ENCODE measurements around the gene NPAS3.

The NPAS3 gene

DNA sequence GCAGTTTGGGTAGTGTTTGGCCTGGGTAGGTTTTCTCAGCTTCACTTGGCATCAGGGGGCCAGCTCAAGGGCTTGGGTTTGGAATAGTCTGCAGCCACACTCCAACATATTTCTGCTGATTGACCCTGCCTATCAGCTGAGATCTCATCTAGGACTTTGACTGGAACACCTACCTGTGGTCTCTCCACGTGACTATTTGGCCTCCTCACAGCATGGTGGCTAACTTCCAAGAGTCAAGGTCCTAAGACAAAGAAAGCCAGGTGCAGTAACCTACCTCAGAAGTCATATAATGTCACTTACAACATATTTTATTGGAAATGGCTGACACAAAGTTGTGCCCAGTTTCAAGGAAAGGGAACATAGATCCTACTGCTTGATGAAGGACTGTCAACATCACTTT, 531.2 kb downstream of the NPAS3 start:
- POLR2A ChIA-PET: no interaction called here

DNA sequence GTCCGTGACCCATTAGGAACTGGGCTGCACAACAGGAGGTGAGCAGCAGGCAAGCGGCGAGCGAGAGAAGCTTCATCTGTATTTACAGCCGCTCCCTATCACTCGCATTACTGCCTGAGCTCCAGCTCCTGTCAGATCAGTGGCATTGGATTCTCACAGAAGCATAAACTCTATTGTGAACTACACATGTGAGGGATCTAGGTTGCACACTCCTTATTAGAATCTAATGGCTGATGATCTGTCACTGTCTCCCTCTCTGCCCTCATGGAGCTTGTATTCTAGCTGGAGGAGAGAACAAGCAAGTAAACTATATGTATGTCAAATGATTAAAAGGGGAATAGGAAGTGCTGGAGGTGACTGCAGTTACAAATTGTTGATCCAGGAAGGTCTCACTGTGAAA, 533.1 kb downstream of the NPAS3 start:
- Histone ChIP-seq H3K27ac (ENCODE audit: extremely low read depth, low read depth, low read length) (no peak overlapping the region), H3K4me1 (ENCODE audit: control insufficient read depth, insufficient read depth, low read length) (no peaks in the 10 kb centered on the region), H3K36me3 (ENCODE audit: control insufficient read depth in 2 of 2, insufficient read depth in 1 of 2, low read length in 2 of 2) (no peaks in the 10 kb centered on the region), H3K9me3 (ENCODE audit: control insufficient read depth, insufficient read depth, low read depth, low read length) (no peaks in the 10 kb centered on the region), H3K4me3 (ENCODE audit: low read depth, low read length) (no peak overlapping the region)
- TF ChIP-seq ZFP69B (tag by site-specific recombination; IDR thresholded peaks at IDR 0.05) (no peak), ZNF10 (tag by site-specific recombination; IDR thresholded peaks at IDR 0.05) (no peak), ZNF610 (tag by site-specific recombination; IDR thresholded peaks at IDR 0.05; ENCODE audit: borderline replicate concordance) (peak; percentile 36; the same call in 1 of the 2 replicates)
- ChIA-PET CTCF (no interaction called here), POLR2A (no interaction called here)

More for the DNA sequence above, 531.2 kb downstream of the NPAS3 start:
- no peak overlapping the region for H3K27ac ChIP-seq (ENCODE audit: extremely low read depth, low read depth, low read length)
- H3K36me3 ChIP-seq (ENCODE audit: control insufficient read depth in 2 of 2, insufficient read depth in 1 of 2, low read length in 2 of 2): no peaks in the 10 kb centered on the region
- CTCF ChIA-PET: no interaction called here
- H3K4me1 ChIP-seq (ENCODE audit: control insufficient read depth, insufficient read depth, low read length): no peaks in the 10 kb centered on the region
- TF ChIP-seq, protein P1, sequence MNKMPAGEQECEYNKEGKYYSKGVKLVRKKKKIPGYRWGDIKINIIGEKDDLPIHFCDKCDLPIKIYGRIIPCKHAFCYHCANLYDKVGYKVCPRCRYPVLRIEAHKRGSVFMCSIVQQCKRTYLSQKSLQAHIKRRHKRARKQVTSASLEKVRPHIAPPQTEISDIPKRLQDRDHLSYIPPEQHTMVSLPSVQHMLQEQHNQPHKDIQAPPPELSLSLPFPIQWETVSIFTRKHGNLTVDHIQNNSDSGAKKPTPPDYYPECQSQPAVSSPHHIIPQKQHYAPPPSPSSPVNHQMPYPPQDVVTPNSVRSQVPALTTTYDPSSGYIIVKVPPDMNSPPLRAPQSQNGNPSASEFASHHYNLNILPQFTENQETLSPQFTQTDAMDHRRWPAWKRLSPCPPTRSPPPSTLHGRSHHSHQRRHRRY (tag by site-specific recombination; IDR thresholded peaks at IDR 0.05): no peak
- TF ChIP-seq ZBTB21 (tag by site-specific recombination; IDR thresholded peaks at IDR 0.05): no peak
- TF ChIP-seq ZSCAN16 (tag by site-specific recombination; IDR thresholded peaks at IDR 0.05): no peak
- TF ChIP-seq ZNF701 (tag by site-specific recombination; IDR thresholded peaks at IDR 0.05): no peak
- no peak for TF ChIP-seq GLI4 (tag by site-specific recombination; IDR thresholded peaks at IDR 0.05)
- no peak for TF ChIP-seq ZNF558 (tag by site-specific recombination; IDR thresholded peaks at IDR 0.05)
- TF ChIP-seq, protein P2, sequence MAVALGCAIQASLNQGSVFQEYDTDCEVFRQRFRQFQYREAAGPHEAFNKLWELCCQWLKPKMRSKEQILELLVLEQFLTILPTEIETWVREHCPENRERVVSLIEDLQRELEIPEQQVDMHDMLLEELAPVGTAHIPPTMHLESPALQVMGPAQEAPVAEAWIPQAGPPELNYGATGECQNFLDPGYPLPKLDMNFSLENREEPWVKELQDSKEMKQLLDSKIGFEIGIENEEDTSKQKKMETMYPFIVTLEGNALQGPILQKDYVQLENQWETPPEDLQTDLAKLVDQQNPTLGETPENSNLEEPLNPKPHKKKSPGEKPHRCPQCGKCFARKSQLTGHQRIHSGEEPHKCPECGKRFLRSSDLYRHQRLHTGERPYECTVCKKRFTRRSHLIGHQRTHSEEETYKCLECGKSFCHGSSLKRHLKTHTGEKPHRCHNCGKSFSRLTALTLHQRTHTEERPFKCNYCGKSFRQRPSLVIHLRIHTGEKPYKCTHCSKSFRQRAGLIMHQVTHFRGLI (tag by site-specific recombination; IDR thresholded peaks at IDR 0.05): no peak
- TF ChIP-seq HOXA7 (CRISPR knock-in tag; IDR thresholded peaks at IDR 0.05; ENCODE audit: borderline replicate concordance): no peak
- no peak for TF ChIP-seq ZNF416 (tag by site-specific recombination; IDR thresholded peaks at IDR 0.05)
- TF ChIP-seq ZNF501 (tag by site-specific recombination; IDR thresholded peaks at IDR 0.05): no peak
- TF ChIP-seq, protein P3, sequence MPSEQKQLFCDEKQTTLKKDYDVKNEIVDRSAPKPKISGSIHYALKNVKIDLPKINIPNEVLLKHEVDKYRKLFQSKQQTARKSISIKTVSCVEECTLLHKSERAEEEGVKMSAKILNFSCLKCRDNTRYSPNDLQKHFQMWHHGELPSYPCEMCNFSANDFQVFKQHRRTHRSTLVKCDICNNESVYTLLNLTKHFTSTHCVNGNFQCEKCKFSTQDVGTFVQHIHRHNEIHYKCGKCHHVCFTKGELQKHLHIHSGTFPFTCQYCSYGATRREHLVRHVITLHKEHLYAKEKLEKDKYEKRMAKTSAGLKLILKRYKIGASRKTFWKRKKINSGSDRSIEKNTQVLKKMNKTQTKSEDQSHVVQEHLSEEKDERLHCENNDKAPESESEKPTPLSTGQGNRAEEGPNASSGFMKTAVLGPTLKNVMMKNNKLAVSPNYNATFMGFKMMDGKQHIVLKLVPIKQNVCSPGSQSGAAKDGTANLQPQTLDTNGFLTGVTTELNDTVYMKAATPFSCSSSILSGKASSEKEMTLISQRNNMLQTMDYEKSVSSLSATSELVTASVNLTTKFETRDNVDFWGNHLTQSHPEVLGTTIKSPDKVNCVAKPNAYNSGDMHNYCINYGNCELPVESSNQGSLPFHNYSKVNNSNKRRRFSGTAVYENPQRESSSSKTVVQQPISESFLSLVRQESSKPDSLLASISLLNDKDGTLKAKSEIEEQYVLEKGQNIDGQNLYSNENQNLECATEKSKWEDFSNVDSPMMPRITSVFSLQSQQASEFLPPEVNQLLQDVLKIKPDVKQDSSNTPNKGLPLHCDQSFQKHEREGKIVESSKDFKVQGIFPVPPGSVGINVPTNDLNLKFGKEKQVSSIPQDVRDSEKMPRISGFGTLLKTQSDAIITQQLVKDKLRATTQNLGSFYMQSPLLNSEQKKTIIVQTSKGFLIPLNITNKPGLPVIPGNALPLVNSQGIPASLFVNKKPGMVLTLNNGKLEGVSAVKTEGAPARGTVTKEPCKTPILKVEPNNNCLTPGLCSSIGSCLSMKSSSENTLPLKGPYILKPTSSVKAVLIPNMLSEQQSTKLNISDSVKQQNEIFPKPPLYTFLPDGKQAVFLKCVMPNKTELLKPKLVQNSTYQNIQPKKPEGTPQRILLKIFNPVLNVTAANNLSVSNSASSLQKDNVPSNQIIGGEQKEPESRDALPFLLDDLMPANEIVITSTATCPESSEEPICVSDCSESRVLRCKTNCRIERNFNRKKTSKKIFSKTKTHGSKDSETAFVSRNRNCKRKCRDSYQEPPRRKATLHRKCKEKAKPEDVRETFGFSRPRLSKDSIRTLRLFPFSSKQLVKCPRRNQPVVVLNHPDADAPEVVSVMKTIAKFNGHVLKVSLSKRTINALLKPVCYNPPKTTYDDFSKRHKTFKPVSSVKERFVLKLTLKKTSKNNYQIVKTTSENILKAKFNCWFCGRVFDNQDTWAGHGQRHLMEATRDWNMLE (tag by site-specific recombination; conservative IDR thresholded peaks at IDR 0.05; ENCODE audit: low read depth): no peak
- TF ChIP-seq ZNF132 (tag by site-specific recombination; IDR thresholded peaks at IDR 0.05; ENCODE audit: borderline replicate concordance): no peak
- TF ChIP-seq ZFP41 (tag by site-specific recombination; IDR thresholded peaks at IDR 0.05; ENCODE audit: borderline replicate concordance): no peak
- TF ChIP-seq ZNF366 (tag by site-specific recombination; conservative IDR thresholded peaks at IDR 0.05): no peak
- no peak for TF ChIP-seq ZNF311 (tag by site-specific recombination; IDR thresholded peaks at IDR 0.05; ENCODE audit: borderline replicate concordance)
- TF ChIP-seq ZFP69B (tag by site-specific recombination; IDR thresholded peaks at IDR 0.05): no peak
- no peak for TF ChIP-seq ZNF335 (tag by site-specific recombination; conservative IDR thresholded peaks at IDR 0.05)
- TF ChIP-seq, protein P4, sequence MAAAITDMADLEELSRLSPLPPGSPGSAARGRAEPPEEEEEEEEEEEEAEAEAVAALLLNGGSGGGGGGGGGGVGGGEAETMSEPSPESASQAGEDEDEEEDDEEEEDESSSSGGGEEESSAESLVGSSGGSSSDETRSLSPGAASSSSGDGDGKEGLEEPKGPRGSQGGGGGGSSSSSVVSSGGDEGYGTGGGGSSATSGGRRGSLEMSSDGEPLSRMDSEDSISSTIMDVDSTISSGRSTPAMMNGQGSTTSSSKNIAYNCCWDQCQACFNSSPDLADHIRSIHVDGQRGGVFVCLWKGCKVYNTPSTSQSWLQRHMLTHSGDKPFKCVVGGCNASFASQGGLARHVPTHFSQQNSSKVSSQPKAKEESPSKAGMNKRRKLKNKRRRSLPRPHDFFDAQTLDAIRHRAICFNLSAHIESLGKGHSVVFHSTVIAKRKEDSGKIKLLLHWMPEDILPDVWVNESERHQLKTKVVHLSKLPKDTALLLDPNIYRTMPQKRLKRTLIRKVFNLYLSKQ (tag by site-specific recombination; IDR thresholded peaks at IDR 0.05; ENCODE audit: borderline replicate concordance): no peak
- TF ChIP-seq ZNF514 (tag by site-specific recombination; IDR thresholded peaks at IDR 0.05): no peak
- no peak overlapping the region for H3K4me3 ChIP-seq (ENCODE audit: low read depth, low read length)
- no peaks in the 10 kb centered on the region for H3K9me3 ChIP-seq (ENCODE audit: control insufficient read depth, insufficient read depth, low read depth, low read length)
